GM20431 (cell line): ENCODE data around the gene EPGN.

Experiments
- in situ Hi-C: fragments of 300-500 bp; cut with MseI, MboI; formaldehyde crosslinking; loops from one replicate; pipeline ENCODE4 v1.15.0; 2020; ENCODE audit warnings: low sequenced_read_pairs; ENCODE audit not compliant: unreplicated experiment

Gene EPGN

GRCh38 chr4:74305000-74305399, 3.3 kb upstream of the EPGN start:
- in situ Hi-C loops = loop anchor here (25.0 kb wide), 1 partner anchor 118 kb away; no protein-coding TSS in a partner anchor

DNA sequence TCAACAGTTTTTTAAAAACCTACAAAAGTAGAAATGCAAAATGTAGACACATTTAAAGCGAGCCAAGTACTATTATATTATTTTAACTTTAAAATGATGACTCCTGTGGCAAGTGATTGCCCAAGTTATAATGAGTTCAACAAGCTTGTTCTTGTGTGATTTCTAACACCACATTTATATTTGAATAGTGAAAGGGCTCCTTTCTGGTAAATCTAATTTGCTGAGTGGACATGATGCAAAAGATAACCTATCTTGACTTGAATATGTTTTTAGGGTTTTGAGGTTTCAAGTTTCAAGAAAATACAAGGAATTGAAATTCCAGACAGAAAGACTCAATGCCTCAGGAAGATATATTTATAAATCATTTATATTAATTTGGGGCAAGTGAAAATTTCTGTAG, 1.1 kb upstream of the EPGN start:
- in situ Hi-C loops = loop anchor here (25.0 kb wide), 1 partner anchor 120 kb away; no protein-coding TSS in a partner anchor

DNA sequence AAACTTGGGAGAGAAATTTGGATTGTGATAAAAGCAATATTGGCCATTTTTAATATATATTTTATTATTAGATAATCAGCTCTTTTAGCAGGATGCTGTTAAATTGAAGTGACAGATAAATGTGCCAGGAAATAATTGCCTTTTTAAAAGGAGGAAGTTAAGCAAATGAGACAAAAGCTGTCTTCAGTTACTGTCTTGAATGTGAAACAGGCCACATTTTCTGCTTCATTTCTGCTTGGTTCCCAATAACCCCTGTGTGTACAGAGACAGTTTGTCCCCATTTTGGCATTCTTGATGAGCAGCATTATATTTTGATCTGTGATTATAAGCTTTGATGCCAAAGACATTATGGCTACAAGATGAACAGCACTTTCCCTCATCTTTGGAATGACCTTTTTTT, 953 bp downstream of the EPGN start:
- in situ Hi-C loops = loop anchor here (25.0 kb wide), 1 partner anchor 122 kb away; no protein-coding TSS in a partner anchor

GRCh38 chr4:74311696-74312313, 3.5 kb downstream of the EPGN start:
- in situ Hi-C loops = loop anchor here (25.0 kb wide), 1 partner anchor 125 kb away; no protein-coding TSS in a partner anchor

DNA sequence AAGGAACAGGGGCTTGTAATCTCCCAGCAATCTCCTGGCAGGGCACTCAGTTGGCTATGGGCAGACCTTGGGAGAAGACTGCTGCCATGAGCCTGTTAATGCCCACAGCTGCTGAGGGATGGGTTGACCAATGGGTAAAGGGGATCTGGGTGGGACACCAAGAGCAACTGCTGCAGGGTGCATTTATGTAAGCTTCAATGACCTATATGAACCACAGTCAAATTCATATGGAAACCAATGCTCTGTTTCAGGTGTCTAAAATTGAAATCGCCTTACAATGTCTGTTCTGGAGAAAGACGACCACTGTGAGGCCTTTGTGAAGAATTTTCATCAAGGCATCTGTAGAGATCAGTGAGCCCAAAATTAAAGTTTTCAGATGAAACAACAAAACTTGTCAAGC, 6.1 kb downstream of the EPGN start:
- in situ Hi-C loops = loop anchor here (25.0 kb wide), 1 partner anchor 127 kb away; no protein-coding TSS in a partner anchor

GRCh38 chr4:74314944-74315343, 6.7 kb downstream of the EPGN start:
- in situ Hi-C loops = loop anchor here (25.0 kb wide), 1 partner anchor 128 kb away; no protein-coding TSS in a partner anchor

DNA sequence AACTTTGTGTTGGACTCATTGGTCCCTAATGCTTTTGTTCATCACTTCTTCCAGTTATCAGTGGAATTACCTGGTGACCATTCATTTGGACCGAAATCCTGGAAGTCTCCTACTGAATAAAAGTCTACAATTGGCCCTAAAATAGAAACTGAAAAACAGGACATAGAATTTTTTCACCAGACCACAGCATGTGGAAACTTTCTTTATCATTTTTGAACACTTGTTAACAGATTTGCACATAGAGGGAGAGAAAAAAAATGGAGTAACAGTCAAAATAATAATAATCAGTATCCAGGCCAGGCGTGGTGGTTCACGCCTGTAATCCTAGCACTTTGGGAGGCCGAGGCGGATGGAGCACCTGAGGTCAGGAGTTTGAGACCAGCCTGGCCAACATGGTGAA, 7.1 kb downstream of the EPGN start:
- in situ Hi-C loops = loop anchor here (25.0 kb wide), 1 partner anchor 128 kb away; no protein-coding TSS in a partner anchor

DNA sequence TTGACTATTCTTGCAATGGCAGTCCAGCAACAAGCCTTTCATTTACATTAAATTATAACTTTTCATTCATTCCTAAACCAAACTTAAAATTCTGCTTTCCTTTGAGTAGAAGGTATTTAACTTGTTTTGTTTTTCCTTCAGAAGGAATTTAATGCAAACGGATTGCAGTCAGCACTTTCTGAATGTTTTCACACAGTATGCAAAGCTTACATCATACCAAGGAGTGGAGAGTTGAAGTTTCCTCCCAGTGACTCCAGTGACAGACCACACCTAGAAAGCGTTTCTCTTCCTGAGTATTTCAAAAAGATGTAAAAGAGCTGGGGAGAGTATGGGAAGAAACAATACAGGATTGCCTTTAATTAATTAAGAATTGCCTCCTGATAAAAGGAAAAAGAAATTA, 8.1 kb downstream of the EPGN start:
- in situ Hi-C loops = loop anchor here (25.0 kb wide), 1 partner anchor 129 kb away; no protein-coding TSS in a partner anchor

GRCh38 chr4:74317616-74318246, 9.5 kb downstream of the EPGN start:
- in situ Hi-C loops = loop anchor here (25.0 kb wide), 1 partner anchor 130 kb away; no protein-coding TSS in a partner anchor

DNA sequence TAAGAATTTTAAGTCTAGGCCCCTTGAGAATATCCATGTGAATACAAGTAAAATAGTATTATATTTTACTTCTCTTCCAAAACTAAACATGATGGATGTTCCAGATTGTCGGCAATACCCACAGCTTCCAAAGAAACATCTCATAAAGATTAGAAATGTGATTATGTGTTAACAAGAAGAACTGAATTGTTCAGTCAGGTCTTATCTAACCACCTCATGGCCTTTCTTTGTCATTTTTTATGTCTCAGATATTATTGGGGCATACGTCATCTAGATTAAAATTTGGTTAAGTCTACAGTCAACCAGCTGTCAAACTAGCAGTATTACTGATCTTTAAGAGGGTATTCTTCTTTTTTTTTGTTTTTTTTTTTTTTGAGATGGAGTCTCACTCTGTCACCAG, 10.0 kb downstream of the EPGN start:
- in situ Hi-C loops = loop anchor here (25.0 kb wide), 1 partner anchor 131 kb away; no protein-coding TSS in a partner anchor

- in situ Hi-C loops = loop anchor here (25.0 kb wide), 1 partner anchor 132 kb away; no protein-coding TSS in a partner anchor
Measured at GRCh38 chr4:74319470-74319869, 11.2 kb downstream of the EPGN start.

DNA sequence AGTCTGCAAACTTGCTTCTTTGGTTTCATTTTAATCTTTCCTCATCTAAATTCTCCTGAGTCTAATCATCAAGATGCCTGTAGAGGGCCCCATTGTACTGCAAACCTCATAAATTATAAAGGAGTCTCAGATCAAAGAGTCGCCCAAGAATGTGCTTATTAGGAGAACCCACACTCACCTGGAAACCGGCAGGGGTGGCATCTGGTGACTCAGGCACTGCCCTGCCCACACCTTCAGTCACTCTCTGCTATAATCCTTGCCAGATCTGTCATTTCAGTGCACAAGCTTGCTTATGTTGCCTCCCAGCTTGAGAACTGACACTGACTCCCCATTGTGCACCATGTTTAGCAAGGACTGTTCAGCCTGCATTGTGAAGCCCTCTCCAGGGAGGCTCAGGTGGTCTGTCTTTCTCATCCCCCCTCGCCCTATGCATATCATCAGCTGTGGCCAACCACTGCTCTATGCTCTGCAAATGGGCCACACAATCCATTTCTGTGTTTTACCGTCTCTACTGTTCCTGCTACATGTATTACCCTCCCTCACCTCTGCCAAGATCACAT, 12.4 kb downstream of the EPGN start:
- in situ Hi-C loops = loop anchor here (25.0 kb wide), 1 partner anchor 133 kb away; no protein-coding TSS in a partner anchor

- in situ Hi-C loops = loop anchor here (25.0 kb wide), 1 partner anchor 135 kb away; no protein-coding TSS in a partner anchor
Measured at GRCh38 chr4:74322301-74322700, 14.0 kb downstream of the EPGN start.

GRCh38 chr4:74323663-74324062, 15.4 kb downstream of the EPGN start:
- in situ Hi-C loops = loop anchor here (25.0 kb wide), 1 partner anchor 136 kb away; no protein-coding TSS in a partner anchor

- in situ Hi-C loops = loop anchor here (25.0 kb wide), 1 partner anchor 137 kb away; no protein-coding TSS in a partner anchor
Measured at GRCh38 chr4:74324262-74324661, 16.0 kb downstream of the EPGN start.

- in situ Hi-C loops = no loop called here
Measured at GRCh38 chr4:74325886-74326285, 17.6 kb downstream of the EPGN start.

DNA sequence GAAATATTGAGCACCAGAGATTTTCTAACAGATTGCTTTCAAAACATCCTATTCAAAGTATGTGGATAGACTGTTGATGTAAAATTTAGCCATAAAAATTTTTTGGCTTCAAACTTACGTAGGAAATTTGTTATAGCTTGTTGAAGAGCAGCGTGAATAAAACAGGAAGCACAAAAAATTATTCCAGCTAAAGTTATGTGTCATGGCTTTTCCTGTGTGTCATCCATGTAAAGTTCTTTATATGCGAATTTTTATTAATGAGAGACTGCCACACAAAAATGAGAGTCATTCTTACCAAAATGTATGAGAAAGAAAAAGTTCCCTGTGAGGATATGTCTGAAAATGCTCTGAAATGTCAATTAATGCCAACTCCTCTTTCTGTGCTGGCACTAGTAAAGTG, 19.5 kb downstream of the EPGN start:
- in situ Hi-C loops = no loop called here

- in situ Hi-C loops = no loop called here
Measured at GRCh38 chr4:74328501-74328900, 20.2 kb downstream of the EPGN start.

DNA sequence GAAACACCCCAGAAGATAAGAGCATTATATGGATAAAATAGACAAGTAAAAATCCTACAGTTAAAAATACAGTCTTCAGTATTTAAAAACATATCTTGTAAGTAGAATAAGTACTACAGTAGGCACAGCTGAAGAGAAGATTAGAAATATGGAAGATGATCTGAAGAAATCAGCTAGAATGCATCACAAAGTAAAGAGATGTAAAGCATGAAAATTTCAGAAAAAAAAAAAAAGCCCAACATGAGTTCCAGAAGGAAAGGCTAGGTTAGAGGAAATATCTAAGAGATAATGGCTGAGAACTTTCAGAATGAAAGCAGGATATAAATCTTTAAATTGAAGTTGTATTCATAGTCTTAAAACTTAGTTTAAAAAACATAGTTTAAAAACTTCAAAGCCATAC, 21.0 kb downstream of the EPGN start:
- in situ Hi-C loops = no loop called here

GRCh38 chr4:74330295-74330750, 22.1 kb downstream of the EPGN start:
- in situ Hi-C loops = no loop called here

DNA sequence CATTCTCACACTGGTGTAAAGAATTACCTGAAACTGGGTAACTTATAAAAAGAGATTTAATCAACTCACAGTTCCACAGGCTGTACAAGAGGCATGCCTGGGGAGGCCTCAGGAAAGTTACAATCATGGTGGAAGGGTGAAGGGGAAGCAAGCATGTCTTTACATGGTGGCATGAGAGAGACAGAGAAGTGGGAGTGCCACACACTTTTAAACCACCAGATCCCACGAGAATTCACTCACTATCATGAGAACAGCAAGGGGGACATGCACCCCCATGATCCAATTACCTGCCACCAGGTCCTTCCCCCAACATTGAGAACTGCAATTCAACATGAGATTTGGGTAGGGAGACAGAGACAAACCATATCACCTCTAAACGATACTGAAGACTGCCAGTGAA, 23.0 kb downstream of the EPGN start:
- in situ Hi-C loops = no loop called here
